GM18502 (cell line): ENCODE results near the gene ZFAND2B.

Experiments
- ATAC-seq: cut with Tn5 transposase; IDR thresholded peaks from one replicate; pipeline ENCODE4 v1.9.1; 2021; ENCODE audit warnings: mild to moderate bottlenecking; ENCODE audit not compliant: unreplicated experiment, poor library complexity

ZFAND2B gene

DNA sequence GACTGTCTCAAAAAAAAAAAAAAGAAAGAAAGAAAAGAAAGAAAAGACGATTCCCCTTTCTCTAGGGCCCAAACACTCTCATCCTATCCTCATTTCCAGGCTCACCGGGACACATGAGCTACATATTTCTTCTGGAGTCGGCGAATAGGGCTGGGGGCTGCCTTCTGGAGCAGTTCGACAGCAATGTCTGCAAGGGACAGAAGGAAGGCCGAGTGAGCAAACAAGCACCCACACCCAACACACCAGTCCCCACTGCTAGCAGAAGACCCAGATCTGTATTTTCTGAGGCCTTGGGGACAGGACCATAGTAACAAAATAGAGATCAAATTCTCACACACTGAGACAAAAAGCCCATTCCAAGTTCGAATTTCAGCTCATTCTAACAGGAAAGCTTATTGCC, 31.1 kb upstream of the ZFAND2B start:
- no peak for ATAC-seq

DNA sequence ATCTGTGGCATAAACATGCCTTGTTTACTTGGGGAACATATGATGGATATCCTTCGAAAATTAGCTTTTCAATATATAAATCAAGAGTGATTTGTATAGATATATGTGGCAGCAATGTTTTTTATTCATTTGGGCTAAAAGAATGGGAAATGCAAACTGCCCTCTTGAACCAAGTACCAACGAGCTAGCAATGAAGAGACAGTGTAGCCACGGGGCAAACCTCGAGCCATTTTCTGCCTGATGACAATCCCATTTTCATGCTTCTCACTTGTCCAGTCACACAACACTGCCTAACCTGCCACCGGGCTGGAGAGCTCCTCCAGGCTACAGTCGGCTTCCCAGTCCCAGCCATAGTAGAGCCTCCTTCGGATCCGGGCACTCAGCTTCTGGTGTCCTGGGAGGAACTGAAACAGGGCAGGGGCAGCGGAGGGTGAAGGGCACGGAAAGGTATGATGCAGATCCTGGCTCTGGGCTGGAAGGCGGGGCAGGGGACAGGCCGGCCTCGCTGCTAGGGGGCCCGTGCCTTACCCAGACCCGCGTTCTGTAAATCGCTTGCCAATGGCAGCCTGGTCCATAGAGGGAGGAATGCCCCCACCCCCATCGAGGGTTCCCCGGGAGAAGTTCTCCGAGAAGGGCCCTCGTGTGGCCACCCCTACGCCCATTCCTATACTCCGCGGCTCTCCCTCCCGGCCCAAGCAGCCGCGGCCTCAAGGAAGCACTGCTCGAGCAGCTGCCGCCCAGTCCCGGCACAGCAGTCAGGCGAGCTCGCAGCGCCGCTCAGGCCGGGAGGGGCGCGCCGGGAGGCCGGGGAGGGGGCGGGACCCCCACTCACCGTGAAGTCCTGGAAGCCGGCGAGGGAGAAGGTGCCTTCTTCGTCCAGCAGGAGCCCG, 30.4 kb upstream of the ZFAND2B start:
- peak; percentile 29 for ATAC-seq

DNA sequence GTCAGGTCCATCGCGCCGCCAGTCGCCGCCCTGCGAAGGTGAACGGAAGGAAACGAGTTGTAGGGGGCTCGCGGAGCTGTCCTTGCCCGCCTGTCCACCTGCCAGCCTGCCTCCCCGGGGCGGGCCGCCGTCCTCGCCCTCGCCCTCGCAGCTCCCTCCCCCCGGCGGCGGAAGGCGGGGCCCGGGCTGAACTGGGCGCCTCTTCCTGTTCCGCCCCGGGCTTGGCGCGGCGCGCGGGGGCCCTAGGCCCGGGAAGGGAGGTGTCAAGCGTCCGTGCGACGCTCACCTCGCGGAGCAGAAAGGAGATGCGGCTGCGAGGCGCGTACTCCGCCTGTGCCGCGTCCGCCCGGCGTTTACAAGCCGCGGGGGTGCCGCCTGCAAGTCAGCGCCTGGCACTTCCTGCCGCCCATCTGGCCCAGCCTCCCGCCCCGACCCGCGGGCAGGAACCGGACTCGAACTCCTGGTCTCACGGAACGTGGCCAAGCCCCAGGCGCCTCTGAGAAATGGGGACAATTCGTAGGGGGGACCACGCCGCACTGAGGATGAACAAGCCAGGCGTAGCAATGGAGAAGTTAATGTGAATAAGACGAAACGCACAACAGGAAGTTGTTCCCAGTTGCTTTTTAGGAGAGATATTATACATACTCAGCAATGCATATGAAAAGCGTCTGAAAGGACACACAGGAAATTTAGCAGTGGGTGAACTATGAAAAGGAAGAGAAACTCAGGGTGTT, 29.6 kb upstream of the ZFAND2B start, which contains the start of gene CNPPD1:
Gene CNPPD1, minus strand, starts transcription at position 108 of the 734 bp plus-strand sequence. Its CDS starts 97 bp downstream, at position 11.
- ATAC-seq = peak; percentile 68

DNA sequence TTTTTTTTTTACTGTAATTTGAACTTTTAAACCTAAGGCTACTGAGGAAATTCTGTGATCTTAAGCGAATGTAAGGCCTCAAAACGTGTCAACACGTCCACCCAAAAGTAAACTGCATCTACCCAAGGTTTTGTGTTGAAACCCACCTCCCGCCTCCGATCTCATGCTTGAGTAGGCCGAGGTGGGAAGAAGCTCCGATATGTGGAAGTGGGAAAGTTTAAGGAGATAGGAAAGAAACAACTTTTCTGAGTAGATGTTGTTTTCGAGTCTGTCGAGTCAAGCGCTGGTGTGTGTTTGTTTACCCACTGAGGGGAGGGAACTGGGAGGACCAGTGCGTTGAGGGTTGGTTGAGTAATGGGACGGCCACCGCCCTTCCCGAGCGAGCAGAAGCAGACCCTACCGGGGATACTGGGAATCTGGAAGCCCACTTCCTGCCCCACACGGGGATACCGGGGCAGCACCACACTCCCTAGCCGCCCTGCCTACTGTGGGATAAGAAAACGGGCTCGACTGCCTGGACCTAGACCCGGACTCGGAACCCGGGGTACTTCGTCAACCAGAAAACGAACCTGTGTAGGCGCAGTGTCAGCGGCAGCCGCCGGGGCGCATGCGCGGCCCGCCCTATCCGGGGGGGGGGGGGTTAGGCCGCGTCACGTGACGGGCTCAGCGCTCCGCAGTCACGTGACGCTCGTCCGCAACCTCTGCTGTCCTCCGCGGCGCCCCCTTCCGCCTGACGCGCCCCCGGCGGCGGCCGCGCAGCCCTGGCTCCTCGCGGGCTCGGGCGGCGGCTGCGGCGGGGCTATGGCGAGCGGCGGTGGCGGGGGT, 28.8 kb upstream of the ZFAND2B start, which contains the start of gene RETREG2:
Gene RETREG2, plus strand, starts transcription at position 724 of the 825 bp plus-strand sequence. Its CDS starts 78 bp downstream, at position 802.
- ATAC-seq = peak; percentile 53

DNA sequence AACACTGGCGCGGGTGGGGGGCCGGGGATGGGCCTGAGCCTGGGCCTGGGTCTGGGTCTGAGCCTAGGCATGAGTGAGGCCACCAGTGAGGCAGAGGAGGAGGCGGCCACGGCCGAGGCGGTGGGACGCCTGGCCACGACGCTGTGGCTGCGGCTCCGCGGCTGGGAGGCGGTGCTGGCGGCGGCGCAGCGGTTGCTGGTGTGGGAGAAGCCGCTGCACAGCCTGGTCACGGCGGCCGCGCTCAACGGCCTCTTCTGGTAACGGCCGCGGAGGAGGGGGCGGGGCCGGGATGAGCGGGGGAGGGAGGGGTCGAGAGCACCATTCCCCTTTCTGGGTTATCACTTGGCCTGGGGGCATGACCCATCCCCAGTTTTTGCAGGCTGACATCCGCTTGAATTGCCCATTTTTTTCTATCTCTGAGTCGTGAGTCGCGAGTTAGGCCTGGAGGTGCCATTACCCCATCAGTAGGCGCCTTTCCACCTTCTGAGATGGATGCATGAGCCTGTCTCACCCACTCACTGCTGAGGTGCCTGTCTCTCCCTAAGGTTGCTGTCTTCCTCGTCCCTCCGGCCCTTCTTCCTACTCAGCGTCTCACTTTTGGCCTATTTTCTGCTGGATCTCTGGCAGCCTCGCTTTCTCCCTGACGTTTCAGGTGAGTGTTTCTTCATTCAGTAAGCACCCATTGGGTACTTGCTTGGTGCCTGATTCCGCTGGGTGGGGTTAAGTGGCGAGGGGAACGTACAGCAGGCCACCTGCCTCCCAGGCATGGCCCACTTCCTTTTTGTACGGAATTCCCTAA, 28.0 kb upstream of the ZFAND2B start:
- peak; percentile 10 for ATAC-seq

DNA sequence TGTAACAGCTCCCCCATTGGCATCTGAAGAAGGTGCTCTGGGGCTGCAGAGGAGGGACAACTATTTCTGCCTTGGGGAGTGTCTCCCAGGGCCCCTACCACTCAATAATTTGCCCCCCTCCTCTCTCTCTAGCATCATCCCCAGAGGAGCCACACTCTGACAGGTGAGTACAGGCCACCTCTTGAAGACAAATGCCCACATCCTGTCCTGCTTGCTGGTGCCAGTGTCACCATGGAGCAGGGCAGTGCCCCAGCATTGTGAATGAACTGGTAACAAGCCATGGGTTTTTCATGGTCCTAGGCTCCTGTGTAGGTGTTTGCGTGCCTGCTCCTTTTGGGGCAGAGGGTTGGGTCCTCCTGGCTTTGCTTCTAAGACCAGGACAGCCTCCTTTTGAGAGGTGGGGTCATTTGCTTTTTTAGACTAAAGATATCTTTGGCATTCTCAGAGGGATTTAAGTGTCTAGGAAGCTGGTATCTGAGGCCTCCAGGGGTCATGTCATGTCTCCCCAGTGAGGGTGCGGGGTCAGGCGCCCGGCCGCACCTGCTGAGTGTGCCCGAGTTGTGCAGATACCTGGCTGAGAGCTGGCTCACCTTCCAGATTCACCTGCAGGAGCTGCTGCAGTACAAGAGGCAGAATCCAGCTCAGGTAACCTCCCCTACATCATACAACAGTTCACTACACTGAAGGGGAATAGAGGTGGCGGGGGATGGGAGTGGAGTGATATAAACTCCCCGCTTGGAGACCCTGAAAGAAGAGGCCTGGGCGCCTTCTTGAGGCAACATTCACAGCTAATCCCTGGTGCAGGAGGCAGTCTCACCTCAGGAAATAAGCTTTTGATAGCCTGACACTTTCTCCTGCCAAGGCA, 26.7 kb upstream of the ZFAND2B start:
- no peak for ATAC-seq

DNA sequence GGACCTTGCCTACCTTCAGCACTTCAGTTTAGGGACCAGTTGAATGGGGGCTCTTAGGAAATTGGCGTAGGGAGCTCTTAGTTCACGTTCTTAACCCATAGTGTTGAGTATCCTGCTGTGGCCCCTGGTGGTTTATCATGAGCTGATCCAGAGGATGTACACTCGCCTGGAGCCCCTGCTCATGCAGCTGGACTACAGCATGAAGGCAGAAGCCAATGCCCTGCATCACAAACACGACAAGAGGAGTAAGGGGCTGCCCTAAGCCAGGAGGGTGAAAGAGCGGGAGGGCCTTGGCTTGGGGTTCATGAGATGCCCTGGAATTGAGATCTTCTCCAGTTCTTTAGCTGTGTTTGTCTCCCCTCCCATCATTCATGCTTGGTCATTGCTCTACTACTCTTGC, 25.6 kb upstream of the ZFAND2B start:
- ATAC-seq = no peak

DNA sequence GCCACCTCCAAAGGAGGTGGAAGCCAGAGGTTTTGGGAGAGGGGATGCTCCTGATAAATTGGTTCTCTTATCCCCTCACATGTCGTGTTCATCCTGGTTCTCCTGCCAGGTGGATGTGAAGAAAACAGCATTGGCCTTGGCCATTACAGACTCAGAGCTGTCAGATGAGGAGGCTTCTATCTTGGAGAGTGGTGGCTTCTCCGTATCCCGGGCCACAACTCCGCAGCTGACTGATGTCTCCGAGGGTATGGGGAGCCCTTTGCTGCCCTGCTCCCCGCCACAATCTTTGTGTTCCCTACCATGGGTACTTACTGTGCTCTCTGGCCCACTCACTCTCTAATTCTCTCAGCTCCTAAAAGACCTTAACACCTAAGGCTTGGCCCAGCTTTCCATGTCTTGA, 25.1 kb upstream of the ZFAND2B start:
- ATAC-seq = no peak

DNA sequence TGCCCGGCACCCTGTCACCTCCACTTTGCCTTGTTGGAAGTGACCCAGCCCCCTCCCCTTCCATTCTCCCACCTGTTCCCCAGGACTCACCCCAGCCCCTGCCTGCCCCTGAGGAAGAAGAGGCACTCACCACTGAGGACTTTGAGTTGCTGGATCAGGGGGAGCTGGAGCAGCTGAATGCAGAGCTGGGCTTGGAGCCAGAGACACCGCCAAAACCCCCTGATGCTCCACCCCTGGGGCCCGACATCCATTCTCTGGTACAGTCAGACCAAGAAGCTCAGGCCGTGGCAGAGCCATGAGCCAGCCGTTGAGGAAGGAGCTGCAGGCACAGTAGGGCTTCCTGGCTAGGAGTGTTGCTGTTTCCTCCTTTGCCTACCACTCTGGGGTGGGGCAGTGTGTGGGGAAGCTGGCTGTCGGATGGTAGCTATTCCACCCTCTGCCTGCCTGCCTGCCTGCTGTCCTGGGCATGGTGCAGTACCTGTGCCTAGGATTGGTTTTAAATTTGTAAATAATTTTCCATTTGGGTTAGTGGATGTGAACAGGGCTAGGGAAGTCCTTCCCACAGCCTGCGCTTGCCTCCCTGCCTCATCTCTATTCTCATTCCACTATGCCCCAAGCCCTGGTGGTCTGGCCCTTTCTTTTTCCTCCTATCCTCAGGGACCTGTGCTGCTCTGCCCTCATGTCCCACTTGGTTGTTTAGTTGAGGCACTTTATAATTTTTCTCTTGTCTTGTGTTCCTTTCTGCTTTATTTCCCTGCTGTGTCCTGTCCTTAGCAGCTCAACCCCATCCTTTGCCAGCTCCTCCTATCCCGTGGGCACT, 24.0 kb upstream of the ZFAND2B start:
- no peak for ATAC-seq

DNA sequence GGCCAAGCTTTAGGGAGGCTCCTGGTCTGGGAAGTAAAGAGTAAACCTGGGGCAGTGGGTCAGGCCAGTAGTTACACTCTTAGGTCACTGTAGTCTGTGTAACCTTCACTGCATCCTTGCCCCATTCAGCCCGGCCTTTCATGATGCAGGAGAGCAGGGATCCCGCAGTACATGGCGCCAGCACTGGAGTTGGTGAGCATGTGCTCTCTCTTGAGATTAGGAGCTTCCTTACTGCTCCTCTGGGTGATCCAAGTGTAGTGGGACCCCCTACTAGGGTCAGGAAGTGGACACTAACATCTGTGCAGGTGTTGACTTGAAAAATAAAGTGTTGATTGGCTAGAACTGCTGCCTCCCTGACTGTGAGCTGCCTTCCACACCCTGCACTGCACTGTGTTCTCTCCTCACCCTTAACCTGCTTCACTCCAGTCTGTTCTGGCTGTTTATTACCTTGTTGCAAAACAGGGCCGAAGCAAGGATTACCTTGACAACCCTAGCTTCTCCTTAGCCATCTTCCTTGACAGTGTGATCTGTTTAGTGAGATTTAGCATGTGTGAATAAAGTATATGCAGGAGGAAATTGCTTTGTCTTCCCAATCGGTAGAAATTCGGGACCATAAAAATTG, 23.3 kb upstream of the ZFAND2B start:
- ATAC-seq = no peak

DNA sequence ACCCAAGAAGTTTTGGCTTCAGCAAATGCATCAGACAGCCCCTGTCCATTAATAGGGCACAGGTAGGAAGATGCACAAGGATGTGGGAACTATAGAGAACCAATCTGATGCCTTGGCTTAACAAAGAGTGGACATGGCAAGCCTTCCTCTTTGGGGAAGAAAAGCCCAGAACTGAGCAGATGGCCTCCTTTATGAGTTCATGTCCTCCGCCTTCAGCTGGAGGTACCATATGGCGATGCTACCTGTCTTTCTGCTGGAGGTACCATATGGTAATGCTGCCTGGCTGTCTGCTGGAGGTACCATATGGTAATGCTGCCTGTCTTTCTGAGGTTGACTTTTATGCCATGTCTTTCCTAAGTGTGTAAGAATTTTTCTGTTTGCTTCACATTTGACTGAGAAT, 22.5 kb upstream of the ZFAND2B start:
- no peak for ATAC-seq

DNA sequence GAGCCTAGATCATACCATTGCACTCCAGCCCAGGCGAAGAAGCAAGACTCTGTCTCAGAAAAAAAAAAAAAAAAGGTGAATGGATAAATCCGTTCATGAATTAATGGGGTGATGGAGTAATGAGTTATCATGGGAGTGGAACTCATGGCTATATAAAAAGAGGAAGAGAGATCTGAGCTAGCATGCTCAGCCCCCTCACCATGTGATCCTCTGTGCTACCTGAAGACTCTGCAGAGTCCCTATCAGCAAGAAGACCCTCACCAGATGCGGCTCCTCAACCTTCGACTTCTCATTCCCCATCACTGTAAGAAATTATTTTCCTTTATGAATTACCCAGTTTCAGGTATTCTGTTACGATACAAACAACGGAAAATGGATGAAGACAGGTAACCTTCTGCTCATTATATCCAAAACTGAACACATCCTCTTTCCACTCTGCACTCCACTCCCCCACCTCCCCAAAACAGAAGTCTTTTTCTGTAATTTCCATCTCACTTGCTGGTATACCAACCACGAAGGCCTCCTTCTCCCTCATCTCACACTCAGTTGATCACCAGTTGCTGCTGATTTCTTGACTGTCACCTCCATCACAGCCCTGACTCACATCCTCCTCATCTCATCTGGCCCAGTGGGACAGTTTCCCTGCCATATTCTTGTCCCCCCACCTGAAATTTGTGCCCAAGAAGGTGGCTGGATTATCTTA, 19.7 kb upstream of the ZFAND2B start:
- ATAC-seq = no peak

DNA sequence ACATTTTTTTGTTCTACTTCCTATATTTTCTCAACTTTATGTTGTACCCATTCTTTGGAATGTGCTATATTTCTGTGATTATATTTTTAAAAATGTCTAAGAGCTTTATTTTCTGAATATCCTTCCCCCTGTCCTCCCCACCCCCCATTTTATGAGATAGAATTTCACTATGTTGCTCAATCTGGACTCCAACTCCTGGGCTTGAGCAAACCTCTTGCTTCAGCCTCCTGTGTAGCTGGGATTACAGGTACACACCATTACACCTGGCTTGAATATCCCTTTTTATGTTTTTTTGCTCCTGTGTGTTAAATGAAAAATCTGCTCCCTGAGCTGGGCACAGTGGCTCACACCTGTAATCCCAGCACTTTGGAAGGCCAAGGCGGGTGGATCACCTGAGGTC, 9.2 kb upstream of the ZFAND2B start:
- no peak for ATAC-seq

DNA sequence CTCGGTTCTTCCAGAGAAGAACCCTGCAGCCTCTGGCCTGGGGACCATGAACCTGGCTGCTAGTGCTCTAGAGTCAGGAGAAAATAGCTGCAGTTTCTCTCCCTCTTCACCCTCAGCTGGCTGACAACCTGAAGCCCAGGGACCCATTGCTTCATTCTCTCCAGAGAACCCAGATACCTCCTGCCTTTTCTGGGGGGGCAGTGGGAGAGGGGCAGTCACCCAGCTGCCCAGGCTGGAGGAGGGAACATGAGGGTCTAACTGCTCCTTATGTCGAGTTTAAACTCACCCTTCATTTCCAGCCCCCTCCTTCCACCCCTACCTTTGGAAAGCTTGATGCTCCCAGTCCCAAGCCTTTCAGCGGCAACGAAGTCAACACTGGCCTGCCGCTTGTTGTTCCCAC, 7.6 kb upstream of the ZFAND2B start:
- no peak for ATAC-seq

DNA sequence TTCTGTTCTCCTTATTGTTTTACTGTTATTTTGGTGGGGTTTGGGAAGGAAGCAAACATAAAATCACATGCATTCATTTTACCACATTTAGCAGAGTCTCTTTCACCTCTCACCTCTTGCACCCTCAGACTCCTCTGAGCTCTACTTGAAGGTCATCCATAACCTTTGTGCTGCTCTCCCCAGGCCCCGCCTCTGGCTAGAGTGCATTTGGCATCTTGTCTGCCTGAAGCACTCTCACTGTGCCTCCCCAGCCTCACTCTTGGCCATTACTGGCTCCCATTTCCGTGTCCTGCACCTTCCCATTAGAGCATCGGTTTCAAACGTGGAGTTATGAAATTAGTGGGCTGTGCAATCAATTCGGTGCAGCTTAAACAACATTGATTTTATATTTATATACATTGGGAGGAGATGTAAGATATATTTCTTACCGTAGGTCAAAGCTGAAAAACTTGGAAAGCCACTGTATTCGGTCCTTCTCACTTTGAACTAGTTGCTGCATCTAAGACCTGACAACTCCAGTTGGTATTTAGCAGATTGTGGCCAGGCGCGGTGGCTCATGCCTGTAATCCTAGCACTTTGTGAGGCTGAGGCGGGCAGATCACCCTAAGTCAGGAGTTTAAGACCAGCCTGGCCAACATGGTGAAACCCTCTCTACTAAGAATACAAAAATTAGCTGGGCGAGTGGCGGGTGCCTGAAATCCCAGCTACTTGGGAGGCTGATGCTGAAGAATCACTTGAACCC, 6.9 kb upstream of the ZFAND2B start:
- ATAC-seq = no peak
